ENCODE measurements around the gene CDH15.

DNA sequence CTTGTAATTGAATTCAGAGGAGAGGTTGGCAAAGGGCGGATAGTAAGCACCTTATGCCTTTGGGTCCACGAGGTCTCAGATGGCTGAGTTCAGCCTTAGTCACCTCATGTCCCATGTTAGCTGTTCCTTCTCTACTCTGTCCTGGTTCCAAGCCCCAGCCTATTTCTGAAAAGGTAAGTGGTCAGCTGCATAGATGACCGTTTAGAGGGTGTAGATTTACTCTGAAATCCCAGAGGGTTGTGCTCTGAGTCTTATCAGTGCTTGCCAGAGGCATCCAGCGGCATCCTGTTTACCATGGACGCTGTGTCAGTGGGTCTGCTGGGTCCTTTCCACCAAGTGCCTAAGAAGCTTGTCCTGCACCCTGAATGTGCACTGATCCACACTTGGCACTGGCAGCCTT is 47.8 kb downstream of the CDH15 start:
- no peak for TF ChIP-seq ZBTB21 (CRISPR knock-in tag; IDR thresholded peaks at IDR 0.05)
- no peak for TF ChIP-seq ZNF253 (CRISPR knock-in tag; IDR thresholded peaks at IDR 0.05; ENCODE audit: borderline replicate concordance)
- TF ChIP-seq GABPB1 (CRISPR knock-in tag; IDR thresholded peaks at IDR 0.05), result no peak
- no peak for TF ChIP-seq NFE2L1 (CRISPR knock-in tag; IDR thresholded peaks at IDR 0.05; ENCODE audit: borderline replicate concordance)
- TF ChIP-seq, protein P1, sequence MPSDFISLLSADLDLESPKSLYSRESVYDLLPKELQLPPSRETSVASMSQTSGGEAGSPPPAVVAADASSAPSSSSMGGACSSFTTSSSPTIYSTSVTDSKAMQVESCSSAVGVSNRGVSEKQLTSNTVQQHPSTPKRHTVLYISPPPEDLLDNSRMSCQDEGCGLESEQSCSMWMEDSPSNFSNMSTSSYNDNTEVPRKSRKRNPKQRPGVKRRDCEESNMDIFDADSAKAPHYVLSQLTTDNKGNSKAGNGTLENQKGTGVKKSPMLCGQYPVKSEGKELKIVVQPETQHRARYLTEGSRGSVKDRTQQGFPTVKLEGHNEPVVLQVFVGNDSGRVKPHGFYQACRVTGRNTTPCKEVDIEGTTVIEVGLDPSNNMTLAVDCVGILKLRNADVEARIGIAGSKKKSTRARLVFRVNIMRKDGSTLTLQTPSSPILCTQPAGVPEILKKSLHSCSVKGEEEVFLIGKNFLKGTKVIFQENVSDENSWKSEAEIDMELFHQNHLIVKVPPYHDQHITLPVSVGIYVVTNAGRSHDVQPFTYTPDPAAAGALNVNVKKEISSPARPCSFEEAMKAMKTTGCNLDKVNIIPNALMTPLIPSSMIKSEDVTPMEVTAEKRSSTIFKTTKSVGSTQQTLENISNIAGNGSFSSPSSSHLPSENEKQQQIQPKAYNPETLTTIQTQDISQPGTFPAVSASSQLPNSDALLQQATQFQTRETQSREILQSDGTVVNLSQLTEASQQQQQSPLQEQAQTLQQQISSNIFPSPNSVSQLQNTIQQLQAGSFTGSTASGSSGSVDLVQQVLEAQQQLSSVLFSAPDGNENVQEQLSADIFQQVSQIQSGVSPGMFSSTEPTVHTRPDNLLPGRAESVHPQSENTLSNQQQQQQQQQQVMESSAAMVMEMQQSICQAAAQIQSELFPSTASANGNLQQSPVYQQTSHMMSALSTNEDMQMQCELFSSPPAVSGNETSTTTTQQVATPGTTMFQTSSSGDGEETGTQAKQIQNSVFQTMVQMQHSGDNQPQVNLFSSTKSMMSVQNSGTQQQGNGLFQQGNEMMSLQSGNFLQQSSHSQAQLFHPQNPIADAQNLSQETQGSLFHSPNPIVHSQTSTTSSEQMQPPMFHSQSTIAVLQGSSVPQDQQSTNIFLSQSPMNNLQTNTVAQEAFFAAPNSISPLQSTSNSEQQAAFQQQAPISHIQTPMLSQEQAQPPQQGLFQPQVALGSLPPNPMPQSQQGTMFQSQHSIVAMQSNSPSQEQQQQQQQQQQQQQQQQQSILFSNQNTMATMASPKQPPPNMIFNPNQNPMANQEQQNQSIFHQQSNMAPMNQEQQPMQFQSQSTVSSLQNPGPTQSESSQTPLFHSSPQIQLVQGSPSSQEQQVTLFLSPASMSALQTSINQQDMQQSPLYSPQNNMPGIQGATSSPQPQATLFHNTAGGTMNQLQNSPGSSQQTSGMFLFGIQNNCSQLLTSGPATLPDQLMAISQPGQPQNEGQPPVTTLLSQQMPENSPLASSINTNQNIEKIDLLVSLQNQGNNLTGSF (CRISPR knock-in tag; IDR thresholded peaks at IDR 0.05), result no peak
- TF ChIP-seq, protein P2, sequence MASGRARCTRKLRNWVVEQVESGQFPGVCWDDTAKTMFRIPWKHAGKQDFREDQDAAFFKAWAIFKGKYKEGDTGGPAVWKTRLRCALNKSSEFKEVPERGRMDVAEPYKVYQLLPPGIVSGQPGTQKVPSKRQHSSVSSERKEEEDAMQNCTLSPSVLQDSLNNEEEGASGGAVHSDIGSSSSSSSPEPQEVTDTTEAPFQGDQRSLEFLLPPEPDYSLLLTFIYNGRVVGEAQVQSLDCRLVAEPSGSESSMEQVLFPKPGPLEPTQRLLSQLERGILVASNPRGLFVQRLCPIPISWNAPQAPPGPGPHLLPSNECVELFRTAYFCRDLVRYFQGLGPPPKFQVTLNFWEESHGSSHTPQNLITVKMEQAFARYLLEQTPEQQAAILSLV (CRISPR knock-in tag; IDR thresholded peaks at IDR 0.05; ENCODE audit: borderline replicate concordance), result no peak
